Measurements from ENCODE around the gene TAGLN3. TPM values are rescaled to one million over a fixed set of nuclear protein-coding genes. Genes with fewer than 3 reads are reported as not detected.

The TAGLN3 gene
- total and polyA plus RNA-seq, 4 donors = not detected

- peaks cover 0 to 6% (median 2%) of the 10 kb centered on the region in 4 donors for H3K4me1 ChIP-seq (ENCODE audit: control insufficient read depth in 4 of 4, insufficient read depth in 4 of 4, low read length in 3 of 4)
- no peak overlapping the region for H3K27ac ChIP-seq (ENCODE audit: low read depth in 1 of 2, low read length in 2 of 2)
- WGBS = 62% methylated on average over 6 of the region's 6 CpGs
Observed at GRCh38 chr3:112042842-112043280, 44.1 kb downstream of the TAGLN3 start.

GRCh38 chr3:112043621-112044201 is 45.0 kb downstream of the TAGLN3 start:
- H3K4me1 ChIP-seq (ENCODE audit: control insufficient read depth in 4 of 4, insufficient read depth in 4 of 4, low read length in 3 of 4) = peaks cover 0 to 6% (median 2%) of the 10 kb centered on the region in 4 donors
- 9% methylated on average over 7 of the region's 7 CpGs for WGBS
- H3K27me3 ChIP-seq (ENCODE audit: control insufficient read depth in 4 of 4, insufficient read depth in 4 of 4, low read length in 3 of 4) = no peaks in the 10 kb centered on the region
- H3K9ac ChIP-seq (ENCODE audit: low read depth in 1 of 2, low read length in 2 of 2) = peak overlapping the region in 1 of 2 donors; percentile 38
- H3K9me3 ChIP-seq (ENCODE audit: control insufficient read depth in 4 of 4, low read length in 3 of 4) = no peaks in the 10 kb centered on the region
- TF ChIP-seq YY1 (IDR thresholded peaks at IDR 0.05) (peak; percentile 86), CTCF (IDR thresholded peaks at IDR 0.05; ENCODE audit: low read depth, low read length, missing input control) (peak; percentile 80), HNF4A (conservative IDR thresholded peaks at IDR 0.05) (peak in 1 of 2 donors; percentile 11), NR2F2 (IDR thresholded peaks at IDR 0.05) (no peak), RAD21 (IDR thresholded peaks at IDR 0.05) (peak; percentile 83 to 85), FOXA2 (IDR thresholded peaks at IDR 0.05) (no peak)
- H3K27ac ChIP-seq (ENCODE audit: low read depth in 1 of 2, low read length in 2 of 2) = no peak overlapping the region
- H3K4me3 ChIP-seq (ENCODE audit: low read depth in 1 of 3, low read length in 3 of 3) = no peak overlapping the region
- H3K36me3 ChIP-seq (ENCODE audit: control insufficient read depth in 4 of 4, insufficient read depth in 3 of 4, low read depth in 1 of 4, low read length in 3 of 4) = no peaks in the 10 kb centered on the region
- no peak for DNase-seq (ENCODE audit: low spot score)

More at GRCh38 chr3:112042842-112043280, 44.1 kb downstream of the TAGLN3 start:
- H3K36me3 ChIP-seq (ENCODE audit: control insufficient read depth in 4 of 4, insufficient read depth in 3 of 4, low read depth in 1 of 4, low read length in 3 of 4) = no peaks in the 10 kb centered on the region
- no peak overlapping the region for H3K9ac ChIP-seq (ENCODE audit: low read depth in 1 of 2, low read length in 2 of 2)
- no peak for TF ChIP-seq HNF4G (IDR thresholded peaks at IDR 0.05)
- TF ChIP-seq YY1 (IDR thresholded peaks at IDR 0.05) = no peak
- TF ChIP-seq FOXA1 (IDR thresholded peaks at IDR 0.05) = no peak
- TF ChIP-seq GABPA (IDR thresholded peaks at IDR 0.05 in 1 of 2, conservative IDR thresholded peaks at IDR 0.05 in 1 of 2) = no peak
- H3K9me3 ChIP-seq (ENCODE audit: control insufficient read depth in 4 of 4, low read length in 3 of 4) = no peaks in the 10 kb centered on the region
- no peak overlapping the region for H3K4me3 ChIP-seq (ENCODE audit: low read depth in 1 of 3, low read length in 3 of 3)
- no peaks in the 10 kb centered on the region for H3K27me3 ChIP-seq (ENCODE audit: control insufficient read depth in 4 of 4, insufficient read depth in 4 of 4, low read length in 3 of 4)
- DNase-seq (ENCODE audit: low spot score) = no peak

GRCh38 chr3:112046599-112046998 is 47.9 kb downstream of the TAGLN3 start:
- Histone ChIP-seq H3K36me3 (ENCODE audit: control insufficient read depth in 4 of 4, insufficient read depth in 3 of 4, low read depth in 1 of 4, low read length in 3 of 4) (no peaks in the 10 kb centered on the region), H3K4me1 (ENCODE audit: control insufficient read depth in 4 of 4, insufficient read depth in 4 of 4, low read length in 3 of 4) (peaks cover 0 to 6% (median 2%) of the 10 kb centered on the region in 4 donors), H3K27me3 (ENCODE audit: control insufficient read depth in 4 of 4, insufficient read depth in 4 of 4, low read length in 3 of 4) (peaks cover 0 to 3% (median 0%) of the 10 kb centered on the region in 4 donors), H3K9me3 (ENCODE audit: control insufficient read depth in 4 of 4, low read length in 3 of 4) (no peaks in the 10 kb centered on the region), H3K27ac (ENCODE audit: low read depth in 1 of 2, low read length in 2 of 2) (no peak overlapping the region), H3K9ac (ENCODE audit: low read depth in 1 of 2, low read length in 2 of 2) (no peak overlapping the region), H3K4me3 (ENCODE audit: low read depth in 1 of 3, low read length in 3 of 3) (no peak overlapping the region)
- no peak for TF ChIP-seq FOXA2 (IDR thresholded peaks at IDR 0.05)
- no peak for TF ChIP-seq RXRA (IDR thresholded peaks at IDR 0.05)
- no peak for TF ChIP-seq FOXA1 (IDR thresholded peaks at IDR 0.05)
- TF ChIP-seq YY1 (IDR thresholded peaks at IDR 0.05) = no peak
- TF ChIP-seq NR2F2 (IDR thresholded peaks at IDR 0.05) = no peak
- WGBS = 68% methylated on average over 4 of the region's 4 CpGs
- DNase-seq (ENCODE audit: low spot score) = no peak

GRCh38 chr3:112047264-112047663 is 48.5 kb downstream of the TAGLN3 start:
- H3K4me1 ChIP-seq (ENCODE audit: control insufficient read depth in 4 of 4, insufficient read depth in 4 of 4, low read length in 3 of 4) = peaks cover 0 to 6% (median 2%) of the 10 kb centered on the region in 4 donors
- DNase-seq (ENCODE audit: low spot score) = no peak
- peaks cover 0 to 3% (median 0%) of the 10 kb centered on the region in 4 donors for H3K27me3 ChIP-seq (ENCODE audit: control insufficient read depth in 4 of 4, insufficient read depth in 4 of 4, low read length in 3 of 4)
- H3K27ac ChIP-seq (ENCODE audit: low read depth in 1 of 2, low read length in 2 of 2) = no peak overlapping the region
- H3K36me3 ChIP-seq (ENCODE audit: control insufficient read depth in 4 of 4, insufficient read depth in 3 of 4, low read depth in 1 of 4, low read length in 3 of 4) = no peaks in the 10 kb centered on the region
- no peak overlapping the region for H3K9ac ChIP-seq (ENCODE audit: low read depth in 1 of 2, low read length in 2 of 2)
- H3K9me3 ChIP-seq (ENCODE audit: control insufficient read depth in 4 of 4, low read length in 3 of 4) = no peaks in the 10 kb centered on the region
- WGBS = 92% methylated on average over 1 of the region's 1 CpG
- H3K4me3 ChIP-seq (ENCODE audit: low read depth in 1 of 3, low read length in 3 of 3) = no peak overlapping the region
- no peak for TF ChIP-seq FOXA1 (IDR thresholded peaks at IDR 0.05)
- TF ChIP-seq RXRA (IDR thresholded peaks at IDR 0.05) = no peak
- TF ChIP-seq REST (IDR thresholded peaks at IDR 0.05) = no peak
- TF ChIP-seq HNF4A (conservative IDR thresholded peaks at IDR 0.05) = no peak
- TF ChIP-seq JUND (IDR thresholded peaks at IDR 0.05) = no peak
- TF ChIP-seq NR2F2 (IDR thresholded peaks at IDR 0.05) = no peak
- TF ChIP-seq GABPA (IDR thresholded peaks at IDR 0.05 in 1 of 2, conservative IDR thresholded peaks at IDR 0.05 in 1 of 2) = no peak
- TF ChIP-seq CTCF (IDR thresholded peaks at IDR 0.05; ENCODE audit: low read depth, low read length, missing input control) = no peak
- TF ChIP-seq YY1 (IDR thresholded peaks at IDR 0.05) = no peak
- TF ChIP-seq ATF3 (IDR thresholded peaks at IDR 0.05) = no peak
- no peak for TF ChIP-seq EGR1 (IDR thresholded peaks at IDR 0.05; ENCODE audit: low read depth in 2 of 2)
